ENCODE measurements around the gene GCNA. TPM values are rescaled to one million over a fixed set of nuclear protein-coding genes. Genes with fewer than 3 reads are reported as not detected.

GCNA gene
- polyA plus RNA-seq, 1 experiment = 2.4 TPM

- no peak for DNase-seq (ENCODE audit: low read depth)
- Histone ChIP-seq H3K36me3 (ENCODE audit: control insufficient read depth, insufficient read depth, low read length) (no peaks in the 10 kb centered on the region), H3K4me3 (ENCODE audit: low read depth, low read length) (no peak overlapping the region), H3K27me3 (ENCODE audit: control insufficient read depth, insufficient read depth, low read length) (no peaks in the 10 kb centered on the region)
- TF ChIP-seq CTCF (IDR thresholded peaks at IDR 0.05; ENCODE audit: insufficient read depth, low read depth, low read length) = no peak
- ChIA-PET POLR2A (no interaction called here), CTCF (no interaction called here)
These were observed 47.2 kb downstream of the GCNA start for GRCh38 chrX:71625471-71625870.

GRCh38 chrX:71626576-71626975 is 48.3 kb downstream of the GCNA start:
- Histone ChIP-seq H3K27me3 (ENCODE audit: control insufficient read depth, insufficient read depth, low read length) (no peaks in the 10 kb centered on the region), H3K4me3 (ENCODE audit: low read depth, low read length) (no peak overlapping the region), H3K36me3 (ENCODE audit: control insufficient read depth, insufficient read depth, low read length) (no peaks in the 10 kb centered on the region)
- no peak for DNase-seq (ENCODE audit: low read depth)
- no peak for TF ChIP-seq CTCF (IDR thresholded peaks at IDR 0.05; ENCODE audit: insufficient read depth, low read depth, low read length)
- ChIA-PET CTCF (interaction anchor here (1.0 kb wide), 1 partner anchor 12 kb away, joined by 4 read pairs; no protein-coding TSS in a partner anchor), POLR2A (no interaction called here)

GRCh38 chrX:71627588-71628404 is 49.6 kb downstream of the GCNA start:
- no peak for DNase-seq (ENCODE audit: low read depth)
- no peak for TF ChIP-seq CTCF (IDR thresholded peaks at IDR 0.05; ENCODE audit: insufficient read depth, low read depth, low read length)
- POLR2A ChIA-PET = no interaction called here
- Histone ChIP-seq H3K4me3 (ENCODE audit: low read depth, low read length) (no peak overlapping the region), H3K27me3 (ENCODE audit: control insufficient read depth, insufficient read depth, low read length) (no peaks in the 10 kb centered on the region), H3K36me3 (ENCODE audit: control insufficient read depth, insufficient read depth, low read length) (no peaks in the 10 kb centered on the region)
- CTCF ChIA-PET = interaction anchor here (1.0 kb wide), 1 partner anchor 10 kb away, joined by 4 read pairs; no protein-coding TSS in a partner anchor

- ChIA-PET POLR2A (no interaction called here), CTCF (no interaction called here)
- no peak for TF ChIP-seq CTCF (IDR thresholded peaks at IDR 0.05; ENCODE audit: insufficient read depth, low read depth, low read length)
- no peaks in the 10 kb centered on the region for H3K36me3 ChIP-seq (ENCODE audit: control insufficient read depth, insufficient read depth, low read length)
- DNase-seq (ENCODE audit: low read depth) = no peak
- no peaks in the 10 kb centered on the region for H3K27me3 ChIP-seq (ENCODE audit: control insufficient read depth, insufficient read depth, low read length)
- H3K4me3 ChIP-seq (ENCODE audit: low read depth, low read length) = no peak overlapping the region
These were observed 51.2 kb downstream of the GCNA start for GRCh38 chrX:71629467-71629866.

GRCh38 chrX:71632923-71633657 is 54.9 kb downstream of the GCNA start:
- no peaks in the 10 kb centered on the region for H3K36me3 ChIP-seq (ENCODE audit: control insufficient read depth, insufficient read depth, low read length)
- POLR2A ChIA-PET = no interaction called here
- CTCF ChIA-PET = interaction anchor here (2.4 kb wide), 1 partner anchor 10 kb away, joined by 6 read pairs; no protein-coding TSS in a partner anchor
- no peak for DNase-seq (ENCODE audit: low read depth)
- no peaks in the 10 kb centered on the region for H3K27me3 ChIP-seq (ENCODE audit: control insufficient read depth, insufficient read depth, low read length)
- TF ChIP-seq CTCF (IDR thresholded peaks at IDR 0.05; ENCODE audit: insufficient read depth, low read depth, low read length) = no peak
- no peak overlapping the region for H3K4me3 ChIP-seq (ENCODE audit: low read depth, low read length)
